Measurements from ENCODE around the gene TXNL1.

Gene TXNL1

DNA sequence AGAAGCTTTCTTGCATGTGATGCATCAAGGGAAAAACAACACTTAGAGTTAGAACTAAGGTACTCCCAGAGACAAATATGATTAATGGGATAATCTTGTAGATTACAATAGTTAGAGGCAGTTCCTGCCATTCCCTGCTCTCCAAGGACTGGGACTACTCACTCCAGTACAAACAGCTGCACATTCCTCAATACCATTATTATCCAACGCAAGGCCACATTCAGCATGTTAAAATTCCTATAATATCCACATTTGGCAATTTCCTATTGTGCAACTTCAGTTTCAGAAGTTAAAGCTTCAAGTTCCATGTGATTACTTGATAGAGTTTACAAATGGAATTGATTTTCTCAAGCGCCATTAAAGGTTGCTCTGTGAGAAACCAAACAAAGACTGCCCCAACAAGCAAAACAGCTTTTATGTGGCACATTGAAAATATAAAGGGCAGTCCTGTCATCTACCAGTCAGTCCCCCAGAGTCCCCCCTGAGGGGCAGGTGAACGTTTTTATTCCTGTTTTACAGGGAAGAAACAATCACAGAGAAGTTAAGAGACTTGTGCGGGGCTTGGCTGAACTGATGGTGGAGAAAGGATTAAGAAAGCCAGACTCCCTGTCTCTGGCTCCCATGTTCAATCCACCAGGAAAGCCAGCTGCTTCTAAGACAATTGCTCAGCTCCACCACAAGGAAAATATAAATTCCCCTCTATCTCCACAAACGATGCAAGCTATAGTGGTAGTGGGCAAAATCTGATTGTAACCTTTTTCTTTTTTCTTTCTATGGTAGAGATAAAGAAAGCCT lies 72.6 kb downstream of the TXNL1 start:
- no peak for DNase-seq

DNA sequence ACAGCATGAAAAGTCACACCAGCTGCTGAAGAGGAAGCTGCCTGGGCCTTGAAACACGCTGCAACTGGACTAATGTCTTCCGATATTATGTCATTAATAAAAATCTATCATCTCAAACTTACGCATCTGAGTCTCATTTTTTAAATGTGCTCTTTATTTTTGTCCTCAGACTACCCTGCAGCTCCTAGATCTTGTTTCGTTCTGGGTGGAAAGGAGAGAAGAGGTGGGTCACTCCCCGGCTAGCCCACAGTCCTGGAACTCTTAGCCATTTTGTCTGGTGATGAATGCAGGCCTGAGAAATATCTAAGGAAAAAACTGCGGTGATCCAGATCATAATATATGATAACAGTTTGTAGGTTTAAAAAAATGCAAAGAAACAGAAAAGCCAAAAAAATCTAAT lies 73.3 kb downstream of the TXNL1 start:
- DNase-seq, result no peak

DNA sequence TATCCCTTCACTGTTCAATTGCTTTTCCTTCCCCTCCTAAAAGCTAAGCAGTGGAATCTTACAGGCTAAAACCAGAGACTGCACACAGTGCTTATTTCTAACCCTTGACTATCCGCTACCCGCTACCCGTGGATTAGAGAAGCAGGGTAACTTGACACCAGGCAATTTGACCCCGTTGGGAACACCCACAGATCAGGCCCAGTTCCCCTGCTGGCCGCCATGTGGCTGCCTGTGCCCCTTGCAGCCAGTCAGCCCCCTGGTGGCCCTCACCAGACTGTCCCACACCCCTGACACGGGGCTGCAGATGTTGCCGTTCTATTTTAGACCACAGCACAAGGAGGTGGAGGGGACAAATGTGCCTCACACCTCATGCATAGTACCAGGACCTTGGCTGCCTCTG lies 74.8 kb downstream of the TXNL1 start:
- no peak for DNase-seq

DNA sequence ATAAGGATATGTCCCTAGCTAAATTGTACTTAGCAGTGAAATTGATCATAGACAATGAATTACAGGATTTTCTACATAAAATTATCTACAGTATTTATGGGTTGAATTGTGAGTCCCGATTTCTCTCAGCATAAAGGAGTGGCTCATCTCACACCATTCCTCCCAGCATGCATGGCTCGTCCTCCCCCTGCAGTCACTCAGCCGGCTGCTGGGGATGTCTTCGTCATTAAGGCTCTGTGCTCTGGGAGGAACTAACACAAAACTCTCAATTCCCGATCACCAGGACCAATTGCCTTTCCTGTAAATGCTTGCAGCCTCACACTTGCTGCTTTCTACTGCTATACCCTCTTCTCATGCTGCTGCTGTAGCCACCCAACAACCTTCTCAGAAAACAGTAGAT lies 75.9 kb downstream of the TXNL1 start:
- DNase-seq, result no peak

DNA sequence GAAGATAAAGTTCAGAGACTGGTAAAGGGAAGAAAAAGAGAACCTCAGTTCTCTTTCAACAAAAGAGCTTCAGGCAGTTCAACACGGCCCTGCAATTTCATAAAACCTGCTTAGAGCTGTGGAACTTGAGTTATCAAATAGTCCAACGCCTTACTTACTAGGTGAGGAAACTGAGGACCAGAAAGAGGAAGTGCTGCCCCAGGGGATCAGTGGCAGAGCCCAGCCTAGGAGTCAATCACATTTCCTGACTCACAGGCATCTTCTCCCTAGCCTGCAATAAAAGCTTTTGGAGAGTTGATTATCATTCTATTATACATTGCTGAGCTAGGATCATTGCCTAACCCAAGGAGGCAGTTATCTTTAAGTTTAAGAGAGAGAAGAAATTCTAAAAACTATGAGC lies 77.4 kb downstream of the TXNL1 start:
- DNase-seq, result no peak

DNA sequence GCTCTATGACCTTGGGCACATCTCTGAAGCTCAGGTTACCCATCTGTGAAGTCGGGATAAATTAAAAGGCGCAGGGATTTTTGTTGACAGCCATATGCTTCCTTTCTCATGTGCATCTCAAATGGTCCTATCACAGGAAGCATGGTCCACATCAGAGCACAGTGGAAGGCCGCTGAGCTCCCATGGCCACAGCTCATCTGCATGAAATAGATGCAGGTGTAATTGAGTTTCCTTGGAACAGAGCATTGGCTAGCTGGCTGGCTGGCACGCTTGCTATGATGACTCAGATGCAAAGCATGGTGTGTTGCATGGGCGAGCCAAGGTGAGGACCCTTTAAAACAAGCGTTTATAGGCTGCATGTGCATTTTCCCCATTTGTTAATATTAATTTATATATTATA lies 79.3 kb downstream of the TXNL1 start:
- DNase-seq, result no peak

DNA sequence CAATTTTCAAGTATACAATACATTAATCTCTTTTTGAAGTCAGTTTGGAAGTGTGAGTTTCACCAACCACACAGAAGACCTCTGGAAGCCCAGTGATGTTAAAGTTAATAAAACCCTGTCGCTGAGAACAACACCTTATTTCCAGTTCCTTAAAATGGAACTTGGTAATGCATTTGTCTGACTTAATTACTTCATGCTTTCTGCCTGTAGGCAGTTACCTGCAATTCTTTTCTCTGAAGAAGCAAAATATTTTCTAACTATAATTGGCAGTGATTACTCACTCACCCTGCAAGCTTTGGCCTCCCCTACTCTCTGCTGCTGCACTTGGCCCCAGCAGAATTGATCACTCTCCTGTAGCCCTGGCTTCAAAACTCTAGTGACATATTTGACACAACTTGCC lies 81.5 kb downstream of the TXNL1 start:
- DNase-seq, result no peak

DNA sequence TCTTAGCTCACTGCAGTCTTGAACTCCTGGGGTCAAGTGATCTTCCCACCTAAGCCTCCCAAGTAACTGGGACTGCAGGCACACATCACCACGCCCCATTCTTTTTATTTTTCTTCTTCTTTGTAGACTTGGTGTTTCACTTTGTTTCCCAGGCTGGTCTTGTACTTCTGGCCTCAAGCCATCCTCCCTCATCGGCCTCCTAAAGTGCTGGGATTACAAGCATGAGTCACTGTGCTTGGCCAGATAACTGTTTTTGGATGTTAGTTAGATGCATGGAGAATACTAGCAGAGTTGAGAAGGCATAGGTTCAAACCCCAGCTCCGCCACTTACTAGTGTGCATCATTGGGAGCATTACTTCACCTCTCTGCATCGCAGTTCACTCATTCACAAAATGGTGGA lies 88.3 kb downstream of the TXNL1 start:
- no peak for DNase-seq
